ENCODE measurements around the gene ARHGAP22.

The ARHGAP22 gene

GRCh38 chr10:48609899-48610584, 5.2 kb upstream of the ARHGAP22 start:
- no peak overlapping the region for H3K4me3 ChIP-seq (ENCODE audit: low read depth, low read length)
- no peak for TF ChIP-seq CTCF (IDR thresholded peaks at IDR 0.05; ENCODE audit: low read depth, low read length)

- no peak for TF ChIP-seq CTCF (IDR thresholded peaks at IDR 0.05; ENCODE audit: low read depth, low read length)
- no peak overlapping the region for H3K4me3 ChIP-seq (ENCODE audit: low read depth, low read length)
Measured at GRCh38 chr10:48609441-48609840, 4.6 kb upstream of the ARHGAP22 start.

GRCh38 chr10:48608976-48609375, 4.1 kb upstream of the ARHGAP22 start:
- no peak for TF ChIP-seq CTCF (IDR thresholded peaks at IDR 0.05; ENCODE audit: low read depth, low read length)
- no peak overlapping the region for H3K4me3 ChIP-seq (ENCODE audit: low read depth, low read length)

- H3K4me3 ChIP-seq (ENCODE audit: low read depth, low read length) = no peak overlapping the region
- peak; percentile 81 for TF ChIP-seq CTCF (IDR thresholded peaks at IDR 0.05; ENCODE audit: low read depth, low read length)
Measured at GRCh38 chr10:48608279-48608681, 3.4 kb upstream of the ARHGAP22 start.

- H3K4me3 ChIP-seq (ENCODE audit: low read depth, low read length) = peak overlapping the region; percentile 25
- TF ChIP-seq CTCF (IDR thresholded peaks at IDR 0.05; ENCODE audit: low read depth, low read length) = no peak
Measured at GRCh38 chr10:48607356-48608278, 2.7 kb upstream of the ARHGAP22 start.

- no peak for TF ChIP-seq CTCF (IDR thresholded peaks at IDR 0.05; ENCODE audit: low read depth, low read length)
Measured at GRCh38 chr10:48606530-48607355, 1.9 kb upstream of the ARHGAP22 start.

More at GRCh38 chr10:48606530-48607355, 1.9 kb upstream of the ARHGAP22 start:
- H3K4me3 ChIP-seq (ENCODE audit: low read depth, low read length) = peak overlapping the region; percentile 25
